A549 (cell line): Measurements from ENCODE around the gene KRTDAP. TPM values are rescaled to one million over a fixed set of nuclear protein-coding genes. Genes with fewer than 3 reads are reported as not detected.

Experiments used
- ATAC-seq, 2 experiments: fragments of 200-7000 bp in 1 of 2; fragments of >200 bp in 1 of 2; cut with Nextera tagmentation in 1 of 2; cut with Tn5 transposase in 1 of 2; 3 replicates each; pipeline versions ENCODE4 v1.8.0 to v1.9.1; 2018 to 2020; ENCODE audit warnings: mild to moderate bottlenecking in 1 of 2, moderate library complexity in 1 of 2
- CTCF ChIA-PET: fragments of 300-600 bp; sonication (Branson Sonifier 250); formaldehyde crosslinking; extraction: SDS; loops from one replicate; lab custom pipeline; 2021; ENCODE audit warnings: antibody characterized with exemption, inconsistent platforms; lab: Yijun Ruan, JAX
- POLR2A ChIA-PET: fragments of 350-600 bp; formaldehyde crosslinking; extraction: SDS; loops from one replicate; lab custom pipeline; 2021; ENCODE audit warnings: antibody characterized with exemption, inconsistent platforms; lab: Yijun Ruan, JAX
- DNase-seq, 2 experiments: peaks; one replicate each; pipeline versions ENCODE4 v3.0.0 to v3.0.0-alpha.2; 2011 to 2016; ENCODE audit warnings: low read depth in 1 of 2, low spot score in 1 of 2
- FAIRE-seq: peaks from 2 replicates; lab custom pipeline; 2011; peaks lifted over from hg19 to GRCh38; lab: Jason Lieb, UNC
- H3K27ac ChIP-seq, 2 experiments: fragments of >200 bp; sonication (Bioruptor Twin); formaldehyde crosslinking; 3 replicates each; pipeline ENCODE4 v1.5.1; 2016 to 2017
- H3K4me1 ChIP-seq: fragments of >200 bp; sonication (Bioruptor Twin); formaldehyde crosslinking; 3 replicates; pipeline ENCODE4 v1.6.1; 2016
- H3K4me2 ChIP-seq: fragments of >200 bp; sonication (Bioruptor Twin); formaldehyde crosslinking; 3 replicates; pipeline ENCODE4 v1.6.1; 2016
- H3K4me3 ChIP-seq: fragments of >200 bp; sonication (Bioruptor Twin); formaldehyde crosslinking; 3 replicates; pipeline ENCODE4 v1.5.1; 2016
- H3K9me3 ChIP-seq: fragments of >200 bp; sonication (Bioruptor Twin); formaldehyde crosslinking; 3 replicates; pipeline ENCODE4 v1.6.1; 2016
- CHD4 ChIP-seq: fragments of 200-600 bp; sonication (generic); IDR thresholded peaks from 2 replicates; pipeline ENCODE4 v1.6.1; 2016; ENCODE audit warnings: antibody characterized with exemption, mild to moderate bottlenecking, borderline replicate concordance
- EHF ChIP-seq: fragments of 250-450 bp; sonication (Bioruptor Pico); IDR thresholded peaks from 2 replicates; pipeline ENCODE4 v1.5.0; 2020; ENCODE audit warnings: mild to moderate bottlenecking
- EHMT2 ChIP-seq: fragments of 200-600 bp; sonication (generic); IDR thresholded peaks from 2 replicates; pipeline ENCODE4 v1.6.1; 2016; ENCODE audit warnings: antibody characterized with exemption, low read depth, mild to moderate bottlenecking, moderate library complexity
- FOSL2 ChIP-seq, 2 experiments: fragments of 450-650 bp in 1 of 2; fragments of >200 bp in 1 of 2; sonication (Bioruptor Twin) in 1 of 2; formaldehyde crosslinking; IDR thresholded peaks; 2 replicates each; pipeline versions ENCODE4 v1.5.0 to v1.6.1; 2016 to 2020; ENCODE audit warnings: mild to moderate bottlenecking in 1 of 2, moderate library complexity in 1 of 2
- FOXS1 ChIP-seq: fragments of 250-450 bp; sonication (Bioruptor Pico); IDR thresholded peaks from 2 replicates; pipeline ENCODE4 v1.5.0; 2020; ENCODE audit warnings: mild to moderate bottlenecking, moderate library complexity
- GATA3 ChIP-seq: IDR thresholded peaks from 2 replicates; pipeline ENCODE4 v1.6.1; 2012; ENCODE audit warnings: borderline replicate concordance
- JUN ChIP-seq, 2 experiments: fragments of >200 bp; sonication (Bioruptor Twin); formaldehyde crosslinking; IDR thresholded peaks; 2 replicates in 1 of 2; 3 replicates in 1 of 2; pipeline ENCODE4 v1.6.1; 2016 to 2017
- JUNB ChIP-seq: fragments of >200 bp; sonication (Bioruptor Twin); formaldehyde crosslinking; IDR thresholded peaks from 2 replicates; pipeline ENCODE4 v1.6.1; 2016
- MAZ ChIP-seq: fragments of 150-350 bp; IDR thresholded peaks from 2 replicates; pipeline ENCODE4 v1.6.1; 2014; ENCODE audit warnings: antibody characterized with exemption, low read depth, low read length, borderline replicate concordance
- NR3C1 ChIP-seq: fragments of >200 bp; sonication (Bioruptor Twin); formaldehyde crosslinking; IDR thresholded peaks from 3 replicates; pipeline ENCODE4 v1.6.1; 2017
- RNF2 ChIP-seq: fragments of 200-600 bp; sonication (generic); IDR thresholded peaks from 2 replicates; pipeline ENCODE4 v1.6.1; 2016; ENCODE audit warnings: low read depth, mild to moderate bottlenecking, antibody characterized with exemption, moderate library complexity, borderline replicate concordance
- SMC3 ChIP-seq: fragments of >200 bp; sonication (Bioruptor Twin); formaldehyde crosslinking; IDR thresholded peaks from 3 replicates; pipeline ENCODE4 v1.6.1; 2018; ENCODE audit warnings: inconsistent platforms
- TP53 ChIP-seq: fragments of 250-450 bp; sonication (Bioruptor Pico); IDR thresholded peaks from 2 replicates; pipeline ENCODE4 v1.5.0; 2021; ENCODE audit warnings: mild to moderate bottlenecking, moderate library complexity
- WGBS: methylation state at CpG from one replicate; pipeline ENCODE4 v1.1.6; 2017; ENCODE audit errors: missing lambda C conversion rate; 5-methylcytosine and 5-hydroxymethylcytosine counted together
- polyA plus RNA-seq, 4 experiments: library from polyadenylated mRNA; depleted of rRNA in 3 of 4; stranded (reverse); fragments of >200 nt; fragmentation: RNase III in 1 of 4; extraction: RNeasy Plus Mini Kit Qiagen cat#74134 plus additional on column Dnase treatment in 1 of 4; gene quantifications; 2 replicates in 3 of 4; 3 replicates in 1 of 4; pipeline ENCODE4 v1.2.3, GENCODE V29; 2011 to 2017
- TF ChIP-seq, protein P1 (sequence below): fragments of 150-350 bp; IDR thresholded peaks from 2 replicates; pipeline ENCODE4 v1.6.1; 2014; ENCODE audit warnings: low read depth, mild to moderate bottlenecking, low read length
- TF ChIP-seq, protein P2 (sequence below): fragments of >200 bp; sonication (Bioruptor Twin); formaldehyde crosslinking; IDR thresholded peaks from 3 replicates; pipeline ENCODE4 v1.5.1; 2016
- TF ChIP-seq, protein P3 (sequence below): fragments of 250-450 bp; sonication (Bioruptor Pico); IDR thresholded peaks from 2 replicates; pipeline ENCODE4 v1.5.0; 2021; ENCODE audit warnings: mild to moderate bottlenecking, moderate library complexity, borderline replicate concordance
- TF ChIP-seq, protein P4 (sequence below): fragments of >200 bp; sonication (Bioruptor Twin); formaldehyde crosslinking; IDR thresholded peaks from 3 replicates; pipeline ENCODE4 v1.6.1; 2016

KRTDAP gene
- polyA plus RNA-seq, 2 of the 4 experiments (the other 2 are of a cell fraction) = not detected

DNA sequence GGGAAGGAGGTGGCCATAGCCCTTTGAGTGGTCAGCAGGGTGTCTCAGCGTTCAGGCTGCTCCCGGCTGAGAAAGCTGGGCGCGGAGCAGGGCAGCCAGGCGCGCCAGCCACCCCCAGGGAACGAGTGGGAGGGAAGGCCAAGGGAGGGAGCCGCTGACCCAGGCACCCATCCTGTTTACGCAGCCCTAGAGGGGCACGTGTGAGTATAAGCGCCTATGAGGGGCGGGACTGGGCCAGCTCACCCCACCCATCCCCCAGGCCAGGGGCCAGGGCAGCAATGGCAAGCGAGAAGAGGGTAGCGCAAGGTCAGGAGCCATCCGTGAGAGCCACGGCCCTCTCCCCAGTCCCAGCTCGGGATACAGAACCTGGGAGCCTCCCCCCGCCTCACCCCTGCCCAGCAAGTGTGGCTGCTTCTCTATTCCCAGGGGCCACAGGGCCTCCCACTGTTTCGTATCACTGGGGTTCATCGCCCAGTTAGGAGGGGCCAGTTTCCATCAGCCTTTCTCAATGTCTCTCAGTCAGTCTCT lies 24.1 kb upstream of the KRTDAP start:
- CTCF ChIA-PET = interaction anchor here (1.1 to 6.2 kb wide), 9 partner anchors 9 to 201 kb away, joined by 3 to 50 read pairs (median 4); no protein-coding TSS in a partner anchor
- H3K9me3 ChIP-seq = no peaks in the 10 kb centered on the region
- peaks cover 24% of the 10 kb centered on the region for H3K4me1 ChIP-seq
- H3K4me2 ChIP-seq = peak overlapping the region; percentile 9; the same call in 2 of the 3 replicates
- DNase-seq (no peak), FAIRE-seq (no peak), ATAC-seq (no peak)
- H3K4me3 ChIP-seq = no peak overlapping the region
- POLR2A ChIA-PET = no interaction called here
- H3K27ac ChIP-seq = peak overlapping the region in 1 of 2 experiments; percentile 12; a peak in 1 of 6 replicates
- TF ChIP-seq EHMT2 = no peak
- no peak for TF ChIP-seq JUN (IDR thresholded peaks at IDR 0.05)
- no peak for TF ChIP-seq CHD4
- no peak for TF ChIP-seq FOXS1
- no peak for TF ChIP-seq NR3C1
- TF ChIP-seq, protein P1, sequence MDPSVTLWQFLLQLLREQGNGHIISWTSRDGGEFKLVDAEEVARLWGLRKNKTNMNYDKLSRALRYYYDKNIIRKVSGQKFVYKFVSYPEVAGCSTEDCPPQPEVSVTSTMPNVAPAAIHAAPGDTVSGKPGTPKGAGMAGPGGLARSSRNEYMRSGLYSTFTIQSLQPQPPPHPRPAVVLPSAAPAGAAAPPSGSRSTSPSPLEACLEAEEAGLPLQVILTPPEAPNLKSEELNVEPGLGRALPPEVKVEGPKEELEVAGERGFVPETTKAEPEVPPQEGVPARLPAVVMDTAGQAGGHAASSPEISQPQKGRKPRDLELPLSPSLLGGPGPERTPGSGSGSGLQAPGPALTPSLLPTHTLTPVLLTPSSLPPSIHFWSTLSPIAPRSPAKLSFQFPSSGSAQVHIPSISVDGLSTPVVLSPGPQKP = no peak
- no peak for TF ChIP-seq TP53 (CRISPR knock-in tag)
- TF ChIP-seq EHF (CRISPR knock-in tag) = no peak
- TF ChIP-seq, protein P2, sequence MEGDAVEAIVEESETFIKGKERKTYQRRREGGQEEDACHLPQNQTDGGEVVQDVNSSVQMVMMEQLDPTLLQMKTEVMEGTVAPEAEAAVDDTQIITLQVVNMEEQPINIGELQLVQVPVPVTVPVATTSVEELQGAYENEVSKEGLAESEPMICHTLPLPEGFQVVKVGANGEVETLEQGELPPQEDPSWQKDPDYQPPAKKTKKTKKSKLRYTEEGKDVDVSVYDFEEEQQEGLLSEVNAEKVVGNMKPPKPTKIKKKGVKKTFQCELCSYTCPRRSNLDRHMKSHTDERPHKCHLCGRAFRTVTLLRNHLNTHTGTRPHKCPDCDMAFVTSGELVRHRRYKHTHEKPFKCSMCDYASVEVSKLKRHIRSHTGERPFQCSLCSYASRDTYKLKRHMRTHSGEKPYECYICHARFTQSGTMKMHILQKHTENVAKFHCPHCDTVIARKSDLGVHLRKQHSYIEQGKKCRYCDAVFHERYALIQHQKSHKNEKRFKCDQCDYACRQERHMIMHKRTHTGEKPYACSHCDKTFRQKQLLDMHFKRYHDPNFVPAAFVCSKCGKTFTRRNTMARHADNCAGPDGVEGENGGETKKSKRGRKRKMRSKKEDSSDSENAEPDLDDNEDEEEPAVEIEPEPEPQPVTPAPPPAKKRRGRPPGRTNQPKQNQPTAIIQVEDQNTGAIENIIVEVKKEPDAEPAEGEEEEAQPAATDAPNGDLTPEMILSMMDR = no peak
- no peak for TF ChIP-seq MAZ
- WGBS = 54% methylated on average over 20 of the region's 20 CpGs

DNA sequence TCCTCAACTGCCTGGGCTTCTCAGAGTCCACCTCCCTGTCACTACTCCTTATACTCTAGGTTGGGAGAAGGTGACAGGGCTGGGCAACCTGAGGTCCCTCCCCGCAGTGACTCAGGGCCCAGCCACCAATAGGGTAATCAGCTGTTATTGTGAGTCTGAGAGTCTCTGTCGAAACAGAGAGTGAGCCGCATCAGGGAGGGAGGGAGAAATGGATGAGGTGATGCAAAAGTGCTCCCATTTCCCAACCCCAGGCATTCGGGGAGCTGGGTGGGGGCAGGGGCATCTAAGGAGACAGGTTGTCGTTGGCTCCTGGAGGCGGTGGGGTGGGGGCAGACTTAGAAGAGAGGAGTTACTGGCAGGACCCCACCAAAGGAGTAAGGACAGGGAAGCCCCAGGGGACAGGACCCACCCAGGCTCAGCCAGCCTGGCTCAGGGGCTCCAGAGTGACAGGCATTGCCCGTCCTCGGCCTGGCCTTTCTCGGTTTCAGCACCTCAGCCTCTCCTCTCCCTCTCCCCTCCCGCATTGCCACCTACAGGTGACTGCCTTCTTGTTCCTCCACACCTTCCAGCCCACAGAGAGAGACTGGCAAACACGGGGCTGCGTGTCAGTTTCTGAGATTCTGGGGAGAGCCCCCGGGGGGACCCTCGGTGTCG lies 23.5 kb upstream of the KRTDAP start, which contains the start of gene DMKN:
Gene DMKN, minus strand, starts transcription at position 22 of the 654 bp plus-strand sequence. CDS start 174 bp downstream, outside the sequence.
- WGBS = 41% methylated on average over 15 of the region's 15 CpGs
- TF ChIP-seq SMC3 (no peak), JUNB (no peak), RNF2 (no peak), FOSL2 (IDR thresholded peaks at IDR 0.05) (no peak), FOSL2 (CRISPR knock-in tag; IDR thresholded peaks at IDR 0.05) (no peak), GATA3 (no peak)
- TF ChIP-seq, protein P3, sequence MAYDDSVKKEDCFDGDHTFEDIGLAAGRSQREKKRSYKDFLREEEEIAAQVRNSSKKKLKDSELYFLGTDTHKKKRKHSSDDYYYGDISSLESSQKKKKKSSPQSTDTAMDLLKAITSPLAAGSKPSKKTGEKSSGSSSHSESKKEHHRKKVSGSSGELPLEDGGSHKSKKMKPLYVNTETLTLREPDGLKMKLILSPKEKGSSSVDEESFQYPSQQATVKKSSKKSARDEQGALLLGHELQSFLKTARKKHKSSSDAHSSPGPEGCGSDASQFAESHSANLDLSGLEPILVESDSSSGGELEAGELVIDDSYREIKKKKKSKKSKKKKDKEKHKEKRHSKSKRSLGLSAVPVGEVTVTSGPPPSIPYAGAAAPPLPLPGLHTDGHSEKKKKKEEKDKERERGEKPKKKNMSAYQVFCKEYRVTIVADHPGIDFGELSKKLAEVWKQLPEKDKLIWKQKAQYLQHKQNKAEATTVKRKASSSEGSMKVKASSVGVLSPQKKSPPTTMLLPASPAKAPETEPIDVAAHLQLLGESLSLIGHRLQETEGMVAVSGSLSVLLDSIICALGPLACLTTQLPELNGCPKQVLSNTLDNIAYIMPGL (CRISPR knock-in tag) = no peak
- TF ChIP-seq, protein P4, sequence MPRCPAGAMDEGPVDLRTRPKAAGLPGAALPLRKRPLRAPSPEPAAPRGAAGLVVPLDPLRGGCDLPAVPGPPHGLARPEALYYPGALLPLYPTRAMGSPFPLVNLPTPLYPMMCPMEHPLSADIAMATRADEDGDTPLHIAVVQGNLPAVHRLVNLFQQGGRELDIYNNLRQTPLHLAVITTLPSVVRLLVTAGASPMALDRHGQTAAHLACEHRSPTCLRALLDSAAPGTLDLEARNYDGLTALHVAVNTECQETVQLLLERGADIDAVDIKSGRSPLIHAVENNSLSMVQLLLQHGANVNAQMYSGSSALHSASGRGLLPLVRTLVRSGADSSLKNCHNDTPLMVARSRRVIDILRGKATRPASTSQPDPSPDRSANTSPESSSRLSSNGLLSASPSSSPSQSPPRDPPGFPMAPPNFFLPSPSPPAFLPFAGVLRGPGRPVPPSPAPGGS = no peak
- ATAC-seq (peak; percentile 3 to 9; a peak in 1 of 6 replicates), FAIRE-seq (no peak), DNase-seq (no peak)
- Histone ChIP-seq H3K4me3 (no peak within 1 kb of the TSS), H3K27ac (peak within 1 kb of the TSS in 1 of 2 experiments; percentile 12; a peak in 1 of 6 replicates), H3K4me2 (peak within 1 kb of the TSS; percentile 9; the same call in 2 of the 3 replicates), H3K4me1 (peaks cover 25% of the 10 kb centered on the region), H3K9me3 (no peaks in the 10 kb centered on the region)
- ChIA-PET CTCF (interaction anchor here (0.9 to 6.2 kb wide), 8 partner anchors 8 to 202 kb away, joined by 3 to 50 read pairs (median 5); no protein-coding TSS in a partner anchor), POLR2A (interaction anchor here (0.6 kb wide), 1 partner anchor 27 kb away, joined by 4 read pairs; no protein-coding TSS in a partner anchor)
